Ovary (tissue), 3 donors: ENCODE data around the gene METTL18.

Experiments
- CTCF ChIP-seq, 3 donors: fragments of 450-650 bp in 2 of 3; fragments of 200-600 bp in 1 of 3; IDR thresholded peaks; one replicate each; pipeline versions ENCODE4 v1.5.1 to v1.8.0; 2016 to 2022; ENCODE audit warnings: antibody characterized with exemption in 3 of 3, mild to moderate bottlenecking in 1 of 3
- EP300 ChIP-seq: sonication (generic); formaldehyde crosslinking; IDR thresholded peaks from one replicate; pipeline ENCODE4 v1.6.1; 2017; ENCODE audit warnings: antibody characterized with exemption
- POLR2A ChIP-seq: fragments of 450-650 bp; IDR thresholded peaks from one replicate; pipeline ENCODE4 v1.6.1; 2017; ENCODE audit warnings: antibody characterized with exemption, mild to moderate bottlenecking, moderate library complexity
- donor health status: DM: no; HTN: no; CAD: no.

DNA sequence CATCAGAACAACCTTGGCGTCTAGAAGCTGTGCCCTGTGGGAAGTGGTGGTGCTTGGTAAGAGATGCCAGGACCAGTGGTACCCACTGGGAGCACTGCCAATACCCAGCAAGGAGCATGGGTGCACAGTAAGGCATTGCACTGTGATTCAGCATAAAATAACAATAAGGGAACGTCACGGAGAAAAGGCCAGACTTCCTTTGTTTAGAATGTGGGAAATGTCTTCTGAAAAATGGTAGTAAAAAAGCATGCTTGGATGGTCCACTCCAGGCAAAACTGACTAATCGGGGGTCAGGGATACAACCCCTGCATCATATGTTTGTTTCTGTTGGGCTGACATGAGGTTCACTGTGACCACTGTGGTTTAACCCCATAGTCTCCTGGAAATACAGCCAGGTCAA, 14.7 kb downstream of the METTL18 start:
- TF ChIP-seq CTCF (IDR thresholded peaks at IDR 0.05) = no peak
- no peak for TF ChIP-seq POLR2A
- no peak for TF ChIP-seq EP300
